Aorta (tissue), 5 donors: ENCODE results near the gene FAM13C. TPM values are rescaled to one million over a fixed set of nuclear protein-coding genes. Genes with fewer than 3 reads are reported as not detected.
"Not testable (repeated sequence)": the region's sequence is repeated elsewhere in the genome, so short reads cannot be mapped to it uniquely, and the experiment has no call there.

Experiments used
- ATAC-seq: fragments of 200-7000 bp; cut with Tn5 transposase; one replicate; pipeline ENCODE4 v1.9.1; 2022; ENCODE audit warnings: moderate library complexity; ENCODE audit not compliant: low FRiP score
- DNase-seq, 2 donors: peaks; one replicate each; pipeline ENCODE4 v3.0.0-alpha.2; 2020
- H3K27ac ChIP-seq, 2 donors: one replicate each; pipeline ENCODE4 v1.5.1; 2013; ENCODE audit warnings: low read length in 2 of 2, mild to moderate bottlenecking in 2 of 2, moderate library complexity in 2 of 2, control low read depth in 1 of 2, inconsistent platforms in 1 of 2, low read depth in 1 of 2
- H3K27me3 ChIP-seq, 2 donors: one replicate each; pipeline ENCODE4 v1.6.1; 2013; ENCODE audit warnings: control low read depth in 1 of 2, low read length in 1 of 2, mild to moderate bottlenecking in 1 of 2, moderate library complexity in 1 of 2; ENCODE audit not compliant: insufficient read depth in 2 of 2, control insufficient read depth in 1 of 2
- H3K36me3 ChIP-seq, 2 donors: one replicate each; pipeline ENCODE4 v1.6.1; 2013; ENCODE audit warnings: control low read depth in 1 of 2, low read length in 1 of 2, mild to moderate bottlenecking in 1 of 2; ENCODE audit not compliant: insufficient read depth in 2 of 2, control insufficient read depth in 1 of 2
- H3K4me1 ChIP-seq, 2 donors: one replicate each; pipeline ENCODE4 v1.6.1; 2013; ENCODE audit warnings: low read length in 2 of 2, control low read depth in 1 of 2, mild to moderate bottlenecking in 1 of 2, moderate library complexity in 1 of 2; ENCODE audit not compliant: insufficient read depth in 2 of 2, control insufficient read depth in 1 of 2
- H3K4me3 ChIP-seq, 2 donors: one replicate each; pipeline ENCODE4 v1.5.1; 2013; ENCODE audit warnings: low read length in 2 of 2, control low read depth in 1 of 2, mild to moderate bottlenecking in 1 of 2
- H3K9me3 ChIP-seq: one replicate; pipeline ENCODE4 v1.6.1; 2013; ENCODE audit warnings: mild to moderate bottlenecking, low read length; ENCODE audit not compliant: control insufficient read depth
- WGBS, 2 donors: extraction: QIAGEN DNeasy Blood & Tissue Kit; methylation state at CpG; one replicate each; pipeline ENCODE4 v1.1.7; 2013; 5-methylcytosine and 5-hydroxymethylcytosine counted together
- intact Hi-C, 2 donors: fragments of 100-400 bp; cut with DNase I; formaldehyde crosslinking; loops; one replicate each; pipeline versions ENCODE4 v1.14.2 to v1.15.0; 2022
- long read RNA-seq, 2 donors: library from polyadenylated mRNA; unstranded; transcript quantifications; one replicate each; pipeline ENCODE4 v2.0.0, GENCODE V29; 2020 to 2021
- polyA plus RNA-seq, 2 donors: library from polyadenylated mRNA; stranded (reverse); fragments of 200-250 nt; gene quantifications; one replicate each; pipeline ENCODE4 v1.2.3, GENCODE V29; 2013
- total RNA-seq, 2 donors: library from RNA; stranded (reverse); fragmentation: NEBNext Ultra II Directional; extraction: Animal tissue kit (Norgen Biotek cat#: 25700); gene quantifications; one replicate each; pipeline ENCODE4 v1.2.1, GENCODE V29; 2021
- donor health status: healthy with polysubstance abuse.
- donor health status: Bipolar disorder and iron deficiency.
- donor health status: DM: no; HTN: no; CAD: no.
- donor health status: DM: no; HTN: no; CAD: no.
- donor health status: DM: yes; HTN: yes; CAD: no.

Gene FAM13C
- total RNA-seq (10 to 100 TPM in 1 of 2 donors, 1 to 10 TPM in 1; 8.1 to 49.7 TPM), polyA plus RNA-seq (10 to 100 TPM in 1 of 2 donors, 1 to 10 TPM in 1; 7.4 to 16.3 TPM)
- long read RNA-seq, donor 1, partial matches to known transcripts = 9 of 12 reads
- long read RNA-seq, donor 1, other reads (novel, unspliced or antisense) = 2 of 12 reads
- long read RNA-seq, donor 2, partial matches to known transcripts = 4 of 27 reads
- long read RNA-seq, donor 2, other reads (novel, unspliced or antisense) = 18 of 27 reads

GRCh38 chr10:59362144-59362958 lies at the start of gene FAM13C:
TSS of gene FAM13C (minus strand) at chr10:59362549. CDS start at chr10:59362460, 89 bp downstream.
- intact Hi-C loops = loop anchor here in 1 of 2 donors (5.0 to 10.0 kb wide), 3 partner anchors 88 to 120 kb away; no protein-coding TSS in a partner anchor
- peaks cover 0 to 3% of the 10 kb centered on the region in 2 donors for H3K4me1 ChIP-seq

GRCh38 chr10:59405235-59405634 lies 42.9 kb upstream of the FAM13C start:
- WGBS, 2 donors = 85 to 87% methylated on average over 3 of the region's 3 CpGs
- DNase-seq = no peak
- Histone ChIP-seq H3K36me3 (no peaks in the 10 kb centered on the region), H3K9me3 (no peaks in the 10 kb centered on the region), H3K27ac (no peak overlapping the region), H3K27me3 (no peaks in the 10 kb centered on the region), H3K4me3 (no peak overlapping the region), H3K4me1 (no peaks in the 10 kb centered on the region)
- no peak for ATAC-seq
- intact Hi-C loops = no loop called here

More at GRCh38 chr10:59362144-59362958, at the start of gene FAM13C:
- Histone ChIP-seq H3K36me3 (no peaks in the 10 kb centered on the region), H3K27me3 (no peaks in the 10 kb centered on the region), H3K4me3 (peak within 1 kb of the TSS; percentile 55 to 69), H3K27ac (peak within 1 kb of the TSS in 1 of 2 donors; percentile 2), H3K9me3 (no peaks in the 10 kb centered on the region)
- WGBS, 2 donors = 0% methylated on average over 41 of the region's 41 CpGs
- ATAC-seq = peak; percentile 83
- DNase-seq = peak; percentile 58 to 86

GRCh38 chr10:59400214-59400613 lies 37.9 kb upstream of the FAM13C start:
- DNase-seq (no peak), ATAC-seq (no peak)
- Histone ChIP-seq H3K4me1 (no peaks in the 10 kb centered on the region), H3K36me3 (no peaks in the 10 kb centered on the region), H3K27me3 (no peaks in the 10 kb centered on the region), H3K9me3 (no peaks in the 10 kb centered on the region), H3K4me3 (no peak overlapping the region), H3K27ac (no peak overlapping the region)
- intact Hi-C loops = no loop called here
- 19 to 41% methylated on average over 1 of the region's 1 CpG for WGBS, 2 donors

- intact Hi-C loops, H3K4me1 ChIP-seq, H3K27me3 ChIP-seq, DNase-seq, ATAC-seq, H3K9me3 ChIP-seq, H3K4me3 ChIP-seq, H3K27ac ChIP-seq, H3K36me3 ChIP-seq: not testable (repeated sequence)
- 95% methylated on average over 4 of the region's 4 CpGs for WGBS, 2 donors
Observed at GRCh38 chr10:59399329-59399728, 37.0 kb upstream of the FAM13C start.

GRCh38 chr10:59397961-59398360 lies 35.6 kb upstream of the FAM13C start:
- Histone ChIP-seq H3K4me3 (no peak overlapping the region), H3K36me3 (no peaks in the 10 kb centered on the region), H3K9me3 (no peaks in the 10 kb centered on the region), H3K27me3 (no peaks in the 10 kb centered on the region), H3K4me1 (no peaks in the 10 kb centered on the region), H3K27ac (no peak overlapping the region)
- 48 to 63% methylated on average over 3 of the region's 3 CpGs for WGBS, 2 donors
- ATAC-seq (no peak), DNase-seq (no peak)
- intact Hi-C loops = no loop called here

- no peaks in the 10 kb centered on the region for H3K9me3 ChIP-seq
- H3K4me1 ChIP-seq = peaks cover 0 to 5% of the 10 kb centered on the region in 2 donors
- H3K27me3 ChIP-seq = no peaks in the 10 kb centered on the region
- H3K27ac ChIP-seq = no peak overlapping the region
- H3K36me3 ChIP-seq = no peaks in the 10 kb centered on the region
- no peak for DNase-seq
- ATAC-seq = no peak
- intact Hi-C loops = no loop called here
- no peak overlapping the region for H3K4me3 ChIP-seq
Observed at GRCh38 chr10:59395984-59396383, 33.6 kb upstream of the FAM13C start.

GRCh38 chr10:59393349-59393748 lies 31.0 kb upstream of the FAM13C start:
- DNase-seq (no peak), ATAC-seq (no peak)
- intact Hi-C loops = no loop called here
- Histone ChIP-seq H3K4me1 (peaks cover 0 to 5% of the 10 kb centered on the region in 2 donors), H3K9me3 (no peaks in the 10 kb centered on the region), H3K36me3 (no peaks in the 10 kb centered on the region), H3K27ac (no peak overlapping the region), H3K27me3 (no peaks in the 10 kb centered on the region), H3K4me3 (no peak overlapping the region)
- WGBS, 2 donors = 20 to 24% methylated on average over 1 of the region's 1 CpG

- no peak for DNase-seq
- no peak for ATAC-seq
- H3K9me3 ChIP-seq = no peaks in the 10 kb centered on the region
Observed at GRCh38 chr10:59391060-59391459, 28.7 kb upstream of the FAM13C start.

GRCh38 chr10:59388671-59388976 lies 26.3 kb upstream of the FAM13C start:
- 97 to 100% methylated on average over 1 of the region's 1 CpG for WGBS, 2 donors
- Histone ChIP-seq H3K36me3 (no peaks in the 10 kb centered on the region), H3K9me3 (no peaks in the 10 kb centered on the region), H3K27me3 (no peaks in the 10 kb centered on the region), H3K27ac (peak overlapping the region; percentile 90 to 95), H3K4me3 (no peak overlapping the region), H3K4me1 (peaks cover 3 to 5% of the 10 kb centered on the region in 2 donors)
- ATAC-seq (no peak), DNase-seq (no peak)
- intact Hi-C loops = no loop called here

More at GRCh38 chr10:59391060-59391459, 28.7 kb upstream of the FAM13C start:
- intact Hi-C loops = no loop called here
- Histone ChIP-seq H3K27ac (peak overlapping the region in 1 of 2 donors; percentile 76), H3K36me3 (no peaks in the 10 kb centered on the region), H3K4me3 (no peak overlapping the region), H3K4me1 (peaks cover 3 to 5% of the 10 kb centered on the region in 2 donors), H3K27me3 (no peaks in the 10 kb centered on the region)
- WGBS, 2 donors = 5 to 6% methylated on average over 2 of the region's 2 CpGs
